GM21529 (cell line): ENCODE data around the gene CTSA.
A peak's percentile ranks its signal among the peaks of the same experiment; 100 is the strongest.
"Not testable (repeated sequence)": the region's sequence is repeated elsewhere in the genome, so short reads cannot be mapped to it uniquely, and the experiment has no call there.

Experiments used
- ATAC-seq: cut with Tn5 transposase; IDR thresholded peaks from one replicate; pipeline ENCODE4 v1.9.1; 2021; ENCODE audit not compliant: unreplicated experiment

CTSA gene

GRCh38 chr20:45911486-45912343 lies 20.6 kb downstream of the CTSA start, which contains the start of gene PLTP:
TSS of gene PLTP (minus strand) at chr20:45912155. CDS start at chr20:45911452, 703 bp downstream.
- ATAC-seq: no peak

- ATAC-seq: no peak
Observed at GRCh38 chr20:45912344-45912682, 21.2 kb downstream of the CTSA start.

- no peak for ATAC-seq
Observed at GRCh38 chr20:45913116-45913515, 22.0 kb downstream of the CTSA start.

GRCh38 chr20:45917790-45918141 lies 26.6 kb downstream of the CTSA start:
- no peak for ATAC-seq

- ATAC-seq: no peak
Observed at GRCh38 chr20:45918182-45918737, 27.1 kb downstream of the CTSA start.

- no peak for ATAC-seq
Observed at GRCh38 chr20:45918779-45919537, 27.8 kb downstream of the CTSA start.

- no peak for ATAC-seq
Observed at GRCh38 chr20:45919542-45920399, 28.6 kb downstream of the CTSA start.

- ATAC-seq: no peak
Observed at GRCh38 chr20:45920462-45921336, 29.6 kb downstream of the CTSA start.

GRCh38 chr20:45921337-45922189 lies 30.4 kb downstream of the CTSA start:
- no peak for ATAC-seq

GRCh38 chr20:45924391-45925261 lies 33.5 kb downstream of the CTSA start:
- ATAC-seq: no peak

GRCh38 chr20:45925821-45926506 lies 34.8 kb downstream of the CTSA start:
- no peak for ATAC-seq

- ATAC-seq: no peak
Observed at GRCh38 chr20:45926731-45927070, 35.6 kb downstream of the CTSA start.

GRCh38 chr20:45927071-45927878 lies 36.1 kb downstream of the CTSA start:
- ATAC-seq: no peak

GRCh38 chr20:45931680-45932079 lies 40.5 kb downstream of the CTSA start:
- ATAC-seq: not testable (repeated sequence)

- peak; percentile 33 for ATAC-seq
Observed at GRCh38 chr20:45933266-45934045, 42.3 kb downstream of the CTSA start.

- ATAC-seq: peak; percentile 27
Observed at GRCh38 chr20:45934046-45934585, 43.0 kb downstream of the CTSA start.
